ENCODE measurements around the gene SEMA4D.

SEMA4D gene

GRCh38 chr9:89386797-89387196 lies 111.1 kb downstream of the SEMA4D start:
- Histone ChIP-seq H3K9me3 (ENCODE audit: low read length) (no peaks in the 10 kb centered on the region), H3K27ac (ENCODE audit: low read depth, low read length, poor library complexity, severe bottlenecking) (no peak overlapping the region), H4K20me1 (ENCODE audit: insufficient read depth, low read length) (no peaks in the 10 kb centered on the region), H3K4me3 (ENCODE audit: low read depth, low read length, poor library complexity, severe bottlenecking) (no peak overlapping the region), H3K9ac (ENCODE audit: low read length) (no peak overlapping the region), H3K79me2 (ENCODE audit: insufficient read depth, low read length) (no peaks in the 10 kb centered on the region), H3F3A (ENCODE audit: insufficient read depth, low read length) (no peaks in the 10 kb centered on the region), H3K9me2 (ENCODE audit: low read depth, low read length) (no peaks in the 10 kb centered on the region), H3K4me2 (ENCODE audit: low read length) (no peak overlapping the region), H3K27me3 (ENCODE audit: insufficient read depth, low read length) (no peaks in the 10 kb centered on the region), H3K4me1 (ENCODE audit: insufficient read depth, low read length, severe bottlenecking) (no peaks in the 10 kb centered on the region), H3K36me3 (ENCODE audit: insufficient read depth, low read length) (no peaks in the 10 kb centered on the region), H2AFZ (ENCODE audit: low read length) (no peak overlapping the region)
- TF ChIP-seq CTCF (IDR thresholded peaks at IDR 0.05; ENCODE audit: low read length) (no peak), EZH2 (IDR thresholded peaks at IDR 0.05; ENCODE audit: borderline replicate concordance, low read length) (no peak)

GRCh38 chr9:89386206-89386605 lies 111.7 kb downstream of the SEMA4D start:
- Histone ChIP-seq H3K9me3 (ENCODE audit: low read length) (no peaks in the 10 kb centered on the region), H3K4me2 (ENCODE audit: low read length) (no peak overlapping the region), H3K79me2 (ENCODE audit: insufficient read depth, low read length) (no peaks in the 10 kb centered on the region), H3K27ac (ENCODE audit: low read depth, low read length, poor library complexity, severe bottlenecking) (no peak overlapping the region), H3K36me3 (ENCODE audit: insufficient read depth, low read length) (no peaks in the 10 kb centered on the region), H3K4me3 (ENCODE audit: low read depth, low read length, poor library complexity, severe bottlenecking) (no peak overlapping the region), H4K20me1 (ENCODE audit: insufficient read depth, low read length) (no peaks in the 10 kb centered on the region), H3K9me2 (ENCODE audit: low read depth, low read length) (no peaks in the 10 kb centered on the region), H2AFZ (ENCODE audit: low read length) (no peak overlapping the region), H3F3A (ENCODE audit: insufficient read depth, low read length) (no peaks in the 10 kb centered on the region), H3K9ac (ENCODE audit: low read length) (no peak overlapping the region), H3K4me1 (ENCODE audit: insufficient read depth, low read length, severe bottlenecking) (no peaks in the 10 kb centered on the region), H3K27me3 (ENCODE audit: insufficient read depth, low read length) (no peaks in the 10 kb centered on the region)
- TF ChIP-seq CTCF (IDR thresholded peaks at IDR 0.05; ENCODE audit: low read length) (no peak), EZH2 (IDR thresholded peaks at IDR 0.05; ENCODE audit: borderline replicate concordance, low read length) (no peak)

GRCh38 chr9:89384783-89385182 lies 113.1 kb downstream of the SEMA4D start:
- Histone ChIP-seq H3K79me2 (ENCODE audit: insufficient read depth, low read length) (no peaks in the 10 kb centered on the region), H4K20me1 (ENCODE audit: insufficient read depth, low read length) (no peaks in the 10 kb centered on the region), H3F3A (ENCODE audit: insufficient read depth, low read length) (no peaks in the 10 kb centered on the region), H3K9me2 (ENCODE audit: low read depth, low read length) (no peaks in the 10 kb centered on the region), H2AFZ (ENCODE audit: low read length) (no peak overlapping the region), H3K4me1 (ENCODE audit: insufficient read depth, low read length, severe bottlenecking) (no peaks in the 10 kb centered on the region), H3K9me3 (ENCODE audit: low read length) (no peaks in the 10 kb centered on the region), H3K27me3 (ENCODE audit: insufficient read depth, low read length) (no peaks in the 10 kb centered on the region), H3K36me3 (ENCODE audit: insufficient read depth, low read length) (no peaks in the 10 kb centered on the region), H3K4me3 (ENCODE audit: low read depth, low read length, poor library complexity, severe bottlenecking) (no peak overlapping the region), H3K4me2 (ENCODE audit: low read length) (no peak overlapping the region), H3K9ac (ENCODE audit: low read length) (no peak overlapping the region), H3K27ac (ENCODE audit: low read depth, low read length, poor library complexity, severe bottlenecking) (no peak overlapping the region)
- TF ChIP-seq EZH2 (IDR thresholded peaks at IDR 0.05; ENCODE audit: borderline replicate concordance, low read length) (no peak), CTCF (IDR thresholded peaks at IDR 0.05; ENCODE audit: low read length) (no peak)

Measured in OCI-LY1 (cell line).